CD4-positive, alpha-beta T cell treated with Interleukin-15 for 4 hours (primary cell): ENCODE data around the gene ZNF777.

Experiments used
- DNase-seq: peaks from one replicate; pipeline ENCODE4 v3.0.0-alpha.2; 2020; ENCODE audit warnings: low spot score

ZNF777 gene

GRCh38 chr7:149476791-149477190, 15.9 kb upstream of the ZNF777 start:
- DNase-seq = no peak

GRCh38 chr7:149475121-149476045, 14.5 kb upstream of the ZNF777 start:
- DNase-seq = no peak

GRCh38 chr7:149474309-149475120, 13.7 kb upstream of the ZNF777 start:
- no peak for DNase-seq

- DNase-seq = no peak
Measured at GRCh38 chr7:149473251-149473650, 12.4 kb upstream of the ZNF777 start.

- DNase-seq = no peak
Measured at GRCh38 chr7:149471289-149471953, 10.6 kb upstream of the ZNF777 start.

GRCh38 chr7:149469806-149470205, 8.9 kb upstream of the ZNF777 start:
- no peak for DNase-seq

GRCh38 chr7:149468208-149468607, 7.3 kb upstream of the ZNF777 start:
- no peak for DNase-seq

GRCh38 chr7:149467321-149467859, 6.5 kb upstream of the ZNF777 start:
- no peak for DNase-seq

- DNase-seq = no peak
Measured at GRCh38 chr7:149466364-149466763, 5.5 kb upstream of the ZNF777 start.

GRCh38 chr7:149463500-149464161, 2.8 kb upstream of the ZNF777 start:
- no peak for DNase-seq

- DNase-seq = no peak
Measured at GRCh38 chr7:149462101-149462520, 1.2 kb upstream of the ZNF777 start.

- DNase-seq = no peak
Measured at GRCh38 chr7:149459540-149460452, 1.1 kb downstream of the ZNF777 start.

- DNase-seq = no peak
Measured at GRCh38 chr7:149459201-149459539, 1.7 kb downstream of the ZNF777 start.

- DNase-seq = no peak
Measured at GRCh38 chr7:149458235-149458634, 2.6 kb downstream of the ZNF777 start.

- no peak for DNase-seq
Measured at GRCh38 chr7:149457766-149458165, 3.1 kb downstream of the ZNF777 start.

- DNase-seq = no peak
Measured at GRCh38 chr7:149456506-149457421, 4.1 kb downstream of the ZNF777 start.

- no peak for DNase-seq
Measured at GRCh38 chr7:149455175-149455950, 5.5 kb downstream of the ZNF777 start.

- no peak for DNase-seq
Measured at GRCh38 chr7:149454750-149455149, 6.1 kb downstream of the ZNF777 start.

- no peak for DNase-seq
Measured at GRCh38 chr7:149454006-149454405, 6.9 kb downstream of the ZNF777 start.
